DOHH2 (cell line): ENCODE data around the gene HES2.
A peak's percentile ranks its signal among the peaks of the same experiment; 100 is the strongest.

Experiments used
- H3F3A ChIP-seq: fragments of 200-600 bp; sonication (generic), shearing (Covaris generic); 2 replicates; pipeline ENCODE4 v1.6.0; 2016; ENCODE audit warnings: antibody characterized with exemption, mild to moderate bottlenecking; ENCODE audit not compliant: control insufficient read depth, insufficient read depth
- H3K27ac ChIP-seq: fragments of 200-600 bp; sonication (generic); 2 replicates; pipeline ENCODE4 v1.5.1; 2014; ENCODE audit warnings: low read depth, mild to moderate bottlenecking, low read length, moderate library complexity
- H3K27me3 ChIP-seq: fragments of 200-600 bp; sonication (generic); 2 replicates; pipeline ENCODE4 v1.6.1; 2014; ENCODE audit warnings: mild to moderate bottlenecking, low read length, mixed read lengths; ENCODE audit not compliant: control insufficient read depth
- H3K36me3 ChIP-seq: fragments of 200-600 bp; sonication (generic); 2 replicates; pipeline ENCODE4 v1.6.1; 2014; ENCODE audit warnings: mild to moderate bottlenecking, low read length, moderate library complexity, mixed read lengths; ENCODE audit not compliant: control insufficient read depth
- H3K4me1 ChIP-seq: fragments of 200-600 bp; sonication (generic); 2 replicates; pipeline ENCODE4 v1.6.1; 2014; ENCODE audit warnings: mild to moderate bottlenecking, low read length, mixed read lengths; ENCODE audit not compliant: control insufficient read depth
- H3K4me2 ChIP-seq: fragments of 200-600 bp; sonication (generic); 2 replicates; pipeline ENCODE4 v1.6.0; 2014; ENCODE audit warnings: mild to moderate bottlenecking, low read length, moderate library complexity
- H3K4me3 ChIP-seq: fragments of 200-600 bp; sonication (generic); 2 replicates; pipeline ENCODE4 v1.5.1; 2014; ENCODE audit warnings: mild to moderate bottlenecking, low read length, mixed read lengths
- H3K79me2 ChIP-seq: fragments of 200-600 bp; sonication (generic); 2 replicates; pipeline ENCODE4 v1.6.1; 2014; ENCODE audit warnings: mild to moderate bottlenecking, low read length, mixed read lengths; ENCODE audit not compliant: control insufficient read depth
- H3K9me2 ChIP-seq: fragments of 200-600 bp; sonication (generic); replicated peaks from 2 replicates; pipeline ENCODE4 v1.6.1; 2014; ENCODE audit warnings: mild to moderate bottlenecking, low read length, mixed read lengths; ENCODE audit not compliant: control insufficient read depth
- H3K9me3 ChIP-seq: fragments of 200-600 bp; sonication (generic); 2 replicates; pipeline ENCODE4 v1.6.1; 2014; ENCODE audit warnings: antibody characterized with exemption, low read length, mixed read lengths; ENCODE audit not compliant: control insufficient read depth, insufficient read depth
- H4K20me1 ChIP-seq: fragments of 200-600 bp; sonication (generic); 2 replicates; pipeline ENCODE4 v1.6.0; 2014; ENCODE audit warnings: low read depth, mild to moderate bottlenecking, antibody characterized with exemption, low read length, moderate library complexity; ENCODE audit not compliant: control insufficient read depth, insufficient read depth
- EZH2phosphoT487 ChIP-seq: fragments of 200-600 bp; sonication (generic); IDR thresholded peaks from 2 replicates; pipeline ENCODE4 v1.6.1; 2017; ENCODE audit warnings: borderline replicate concordance, mild to moderate bottlenecking, antibody characterized with exemption, low read length, moderate library complexity, mixed read lengths
- TF ChIP-seq, protein P1 (sequence below): fragments of 200-600 bp; sonication (generic); IDR thresholded peaks from one replicate; pipeline ENCODE4 v1.5.1; 2014; ENCODE audit warnings: antibody characterized with exemption, mild to moderate bottlenecking, low read depth, low read length; ENCODE audit not compliant: poor library complexity, severe bottlenecking

Gene HES2

DNA sequence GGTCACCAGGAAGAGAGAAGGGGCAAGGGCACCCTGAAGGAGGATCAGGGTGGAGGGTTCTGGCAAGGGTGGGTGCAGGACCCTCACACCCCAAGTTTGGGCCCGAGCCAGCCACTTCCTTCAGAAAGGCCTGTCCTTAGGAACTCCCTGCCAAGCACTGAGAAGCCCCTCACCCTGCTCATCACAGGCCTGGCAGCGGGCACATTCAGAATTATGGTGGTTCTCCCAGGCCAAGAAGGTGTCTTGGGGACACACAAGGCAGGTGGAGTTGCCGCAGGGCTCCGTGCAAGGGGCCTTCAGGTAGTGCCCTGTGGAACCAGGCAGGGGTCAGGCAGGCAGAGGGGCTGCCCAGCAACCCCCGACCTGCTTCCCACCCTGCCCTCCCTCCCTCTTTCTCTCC, 45.2 kb upstream of the HES2 start:
- no peaks in the 10 kb centered on the region for H3K9me2 ChIP-seq
- no peaks in the 10 kb centered on the region for H3K27me3 ChIP-seq
- H3K4me1 ChIP-seq: no peaks in the 10 kb centered on the region
- no peaks in the 10 kb centered on the region for H4K20me1 ChIP-seq
- no peak overlapping the region for H3K4me3 ChIP-seq
- H3K79me2 ChIP-seq: no peaks in the 10 kb centered on the region
- no peak overlapping the region for H3K4me2 ChIP-seq
- H3K27ac ChIP-seq: no peak overlapping the region
- no peaks in the 10 kb centered on the region for H3K36me3 ChIP-seq
- H3K9me3 ChIP-seq: no peaks in the 10 kb centered on the region
- no peaks in the 10 kb centered on the region for H3F3A ChIP-seq
- TF ChIP-seq, protein P1, sequence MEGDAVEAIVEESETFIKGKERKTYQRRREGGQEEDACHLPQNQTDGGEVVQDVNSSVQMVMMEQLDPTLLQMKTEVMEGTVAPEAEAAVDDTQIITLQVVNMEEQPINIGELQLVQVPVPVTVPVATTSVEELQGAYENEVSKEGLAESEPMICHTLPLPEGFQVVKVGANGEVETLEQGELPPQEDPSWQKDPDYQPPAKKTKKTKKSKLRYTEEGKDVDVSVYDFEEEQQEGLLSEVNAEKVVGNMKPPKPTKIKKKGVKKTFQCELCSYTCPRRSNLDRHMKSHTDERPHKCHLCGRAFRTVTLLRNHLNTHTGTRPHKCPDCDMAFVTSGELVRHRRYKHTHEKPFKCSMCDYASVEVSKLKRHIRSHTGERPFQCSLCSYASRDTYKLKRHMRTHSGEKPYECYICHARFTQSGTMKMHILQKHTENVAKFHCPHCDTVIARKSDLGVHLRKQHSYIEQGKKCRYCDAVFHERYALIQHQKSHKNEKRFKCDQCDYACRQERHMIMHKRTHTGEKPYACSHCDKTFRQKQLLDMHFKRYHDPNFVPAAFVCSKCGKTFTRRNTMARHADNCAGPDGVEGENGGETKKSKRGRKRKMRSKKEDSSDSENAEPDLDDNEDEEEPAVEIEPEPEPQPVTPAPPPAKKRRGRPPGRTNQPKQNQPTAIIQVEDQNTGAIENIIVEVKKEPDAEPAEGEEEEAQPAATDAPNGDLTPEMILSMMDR: no peak
- no peak for TF ChIP-seq EZH2phosphoT487

DNA sequence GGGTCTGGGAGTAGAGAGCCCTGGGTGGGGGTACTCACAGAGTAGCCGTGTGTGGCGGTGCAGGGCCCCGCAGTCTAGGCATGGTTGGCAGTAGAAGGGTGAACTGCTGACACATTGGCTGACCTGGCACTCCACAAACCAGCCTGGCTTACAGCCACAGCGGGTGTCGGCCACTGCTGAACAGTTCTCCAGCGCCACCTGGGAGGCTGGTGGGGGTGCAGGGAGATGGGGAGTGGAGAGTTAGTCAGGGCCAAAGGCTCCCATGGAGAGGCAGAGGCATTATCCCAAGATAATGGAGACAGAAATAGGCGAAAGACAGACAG, 44.8 kb upstream of the HES2 start:
- Histone ChIP-seq H3K4me1 (no peaks in the 10 kb centered on the region), H3K27ac (no peak overlapping the region), H3K27me3 (peaks cover 3% of the 10 kb centered on the region; the same call in 1 of the 2 replicates), H3F3A (no peaks in the 10 kb centered on the region), H3K4me2 (no peak overlapping the region), H3K36me3 (no peaks in the 10 kb centered on the region), H3K9me3 (no peaks in the 10 kb centered on the region), H3K9me2 (no peaks in the 10 kb centered on the region), H4K20me1 (no peaks in the 10 kb centered on the region), H3K4me3 (no peak overlapping the region), H3K79me2 (no peaks in the 10 kb centered on the region)
- TF ChIP-seq EZH2phosphoT487: no peak
- TF ChIP-seq, protein P1: peak; percentile 13

DNA sequence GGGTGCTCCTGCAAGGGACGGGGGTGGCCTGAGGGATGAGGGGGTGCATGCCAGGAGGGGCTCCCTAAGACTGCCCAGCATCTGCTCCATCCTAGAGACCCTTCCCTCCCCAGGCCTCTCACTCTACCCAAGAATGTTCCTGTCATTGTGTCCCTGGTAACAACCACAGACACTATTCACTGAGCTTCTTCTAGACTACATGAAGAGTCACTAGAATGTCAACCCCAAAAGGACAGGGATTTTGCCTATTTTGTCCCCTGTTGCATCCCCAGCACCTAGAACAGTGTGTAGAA, 43.3 kb upstream of the HES2 start:
- Histone ChIP-seq H3K27me3 (peaks cover 4% of the 10 kb centered on the region; the same call in 1 of the 2 replicates), H3K27ac (no peak overlapping the region), H4K20me1 (no peaks in the 10 kb centered on the region), H3K4me2 (no peak overlapping the region), H3K79me2 (no peaks in the 10 kb centered on the region), H3K9me2 (no peaks in the 10 kb centered on the region), H3K4me1 (no peaks in the 10 kb centered on the region), H3K36me3 (no peaks in the 10 kb centered on the region), H3K4me3 (no peak overlapping the region), H3F3A (no peaks in the 10 kb centered on the region), H3K9me3 (no peaks in the 10 kb centered on the region)
- TF ChIP-seq EZH2phosphoT487: no peak
- TF ChIP-seq, protein P1: no peak

DNA sequence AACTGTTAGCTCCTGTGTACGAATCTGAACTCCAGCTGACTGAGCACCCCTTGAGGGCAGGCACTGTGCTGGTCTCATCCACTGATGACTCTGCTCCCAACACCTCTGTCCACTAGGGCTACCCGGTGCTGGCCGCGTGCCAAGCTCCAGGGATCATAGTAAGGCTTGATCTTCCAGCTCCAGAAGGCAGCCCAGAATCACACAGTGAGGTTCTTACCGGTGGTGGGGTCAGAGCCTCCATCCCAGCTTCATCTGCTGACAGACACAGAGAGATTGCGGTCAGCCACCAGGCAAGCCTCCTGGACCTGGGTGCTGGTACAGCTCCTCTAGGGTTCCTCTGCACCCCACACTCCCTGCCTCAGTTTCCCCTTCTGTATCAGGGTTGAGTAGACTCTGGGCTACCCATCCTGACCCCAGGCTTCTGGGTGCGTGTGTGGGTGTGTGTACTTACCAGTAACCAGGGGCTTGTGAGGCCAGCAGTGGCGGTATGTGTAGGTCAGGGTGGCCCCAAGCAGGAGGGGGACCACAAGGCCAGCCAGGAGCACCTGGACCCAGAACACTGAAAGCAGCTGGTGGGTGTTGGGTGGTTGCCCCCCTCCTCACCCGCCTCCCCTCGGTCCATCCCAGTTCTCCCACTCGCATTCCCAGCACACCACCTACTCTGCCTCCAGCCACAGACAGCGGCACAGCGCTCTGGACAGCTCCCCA, 42.8 kb upstream of the HES2 start:
- no peaks in the 10 kb centered on the region for H3K4me1 ChIP-seq
- no peak overlapping the region for H3K4me2 ChIP-seq
- H3F3A ChIP-seq: no peaks in the 10 kb centered on the region
- H4K20me1 ChIP-seq: no peaks in the 10 kb centered on the region
- H3K4me3 ChIP-seq: no peak overlapping the region
- H3K27ac ChIP-seq: no peak overlapping the region
- H3K9me3 ChIP-seq: no peaks in the 10 kb centered on the region
- H3K27me3 ChIP-seq: peaks cover 4% of the 10 kb centered on the region; the same call in 1 of the 2 replicates
- TF ChIP-seq, protein P1: no peak
- no peaks in the 10 kb centered on the region for H3K9me2 ChIP-seq
- H3K36me3 ChIP-seq: no peaks in the 10 kb centered on the region
- no peaks in the 10 kb centered on the region for H3K79me2 ChIP-seq
